Adrenal gland (tissue), 12 donors: ENCODE measurements around the gene RTL1. TPM values are rescaled to one million over a fixed set of nuclear protein-coding genes. Genes with fewer than 3 reads are reported as not detected.

Experiments used
- DNase-seq, 7 donors: peaks; one replicate each; pipeline ENCODE4 v3.0.0-alpha.2; 2019 to 2020
- H3K27ac ChIP-seq, 5 donors: fragments of 200-600 bp; sonication (generic) in 4 of 5; 1 replicate in 3 of 5; 2 replicates in 2 of 5; pipeline versions ENCODE4 v1.5.1 to v1.8.0; 2016 to 2020; ENCODE audit warnings: mild to moderate bottlenecking in 1 of 5
- H3K27me3 ChIP-seq: fragments of 200-600 bp; 2 replicates; pipeline ENCODE4 v1.8.0; 2021
- H3K36me3 ChIP-seq, 2 donors: fragments of 200-600 bp; replicated peaks in 1 of 2; 1 replicate in 1 of 2; 2 replicates in 1 of 2; pipeline versions ENCODE4 v1.5.1 to v1.8.0; 2018 to 2022
- H3K4me1 ChIP-seq, 2 donors: fragments of 200-600 bp; replicated peaks in 1 of 2; 1 replicate in 1 of 2; 2 replicates in 1 of 2; pipeline versions ENCODE4 v1.5.1 to v1.8.0; 2018 to 2021
- H3K4me3 ChIP-seq, 4 donors: fragments of 200-600 bp; sonication (generic) in 3 of 4; one replicate each; pipeline ENCODE4 v1.5.1; 2016 to 2018
- H3K9me3 ChIP-seq, 3 donors: fragments of 200-600 bp; sonication (generic) in 1 of 3; replicated peaks in 1 of 3; 1 replicate in 2 of 3; 2 replicates in 1 of 3; pipeline versions ENCODE4 v1.5.1 to v1.8.0; 2016 to 2021
- POLR2A ChIP-seq, 2 donors: fragments of 450-650 bp; IDR thresholded peaks; one replicate each; pipeline ENCODE4 v1.6.1; 2017; ENCODE audit warnings: antibody characterized with exemption in 2 of 2, mild to moderate bottlenecking in 2 of 2, moderate library complexity in 1 of 2
- WGBS, 4 donors: extraction: QIAGEN DNeasy Blood & Tissue Kit in 2 of 4; methylation state at CpG; one replicate each; pipeline versions ENCODE4 v1.1.5 to v1.1.7; 2013 to 2017; 5-methylcytosine and 5-hydroxymethylcytosine counted together
- intact Hi-C, 2 donors: fragments of 100-400 bp; cut with DNase I; formaldehyde crosslinking; loops; one replicate each; pipeline versions ENCODE4 v1.14.1 to v1.15.0; 2022 to 2023
- polyA plus RNA-seq, 3 donors: library from polyadenylated mRNA; stranded (reverse); fragments of 200-250 nt in 2 of 3; fragments of 350-450 nt in 1 of 3; fragmentation: Illumina TruSeq in 1 of 3; extraction: RNeasy Lipid Tissue Mini Kit (QIAGEN cat#74804) in 1 of 3; gene quantifications; one replicate each; pipeline ENCODE4 v1.2.3, GENCODE V29; 2013 to 2014
- total RNA-seq, 9 donors: library from RNA; depleted of rRNA in 4 of 9; stranded (reverse); fragments of >200 nt in 4 of 9; fragments of 120-200 nt in 1 of 9; fragmentation: NEBNext Ultra II Directional in 1 of 9; extraction: Animal tissue kit (Norgen Biotek cat#: 25700) in 1 of 9; gene quantifications; one replicate each; pipeline versions ENCODE4 v1.1.0 to v1.2.4, GENCODE V29; 2013 to 2023
- TF ChIP-seq, protein P1 (sequence below), 6 experiments: fragments of 450-650 bp in 4 of 6; fragments of 200-600 bp in 2 of 6; sonication (generic) in 1 of 6; IDR thresholded peaks; 1 replicate in 5 of 6; 2 replicates in 1 of 6; pipeline versions ENCODE4 v1.5.1 to v1.8.0; 2016 to 2021; ENCODE audit warnings: antibody characterized with exemption in 6 of 6, mild to moderate bottlenecking in 2 of 6, moderate library complexity in 1 of 6
- donor health status: healthy with polysubstance abuse.
- donor health status: Bipolar disorder and iron deficiency.
- donor health status: DM: yes; HTN: yes; CAD: no.
- donor health status: DM: no; HTN: no; CAD: no.
- donor health status: DM: no; HTN: no; CAD: no.
- donor health status: DM: yes; HTN: yes; CAD: no.

The RTL1 gene
- total and polyA plus RNA-seq, 12 donors: 0.11 to 6.2 (median 1.0) TPM; not detected in 3

GRCh38 chr14:100856056-100856950 lies 47.2 kb downstream of the RTL1 start:
- intact Hi-C loops: no loop called here
- no peak overlapping the region for H3K27ac ChIP-seq
- H3K9me3 ChIP-seq: no peaks in the 10 kb centered on the region
- DNase-seq: no peak
- no peaks in the 10 kb centered on the region for H3K27me3 ChIP-seq
- peaks cover 0 to 9% of the 10 kb centered on the region in 2 donors for H3K36me3 ChIP-seq
- no peak overlapping the region for H3K4me3 ChIP-seq
- WGBS, 4 donors: 78 to 85% (median 82%) methylated on average over 16 to 20 of the region's 20 CpGs
- TF ChIP-seq, protein P1, sequence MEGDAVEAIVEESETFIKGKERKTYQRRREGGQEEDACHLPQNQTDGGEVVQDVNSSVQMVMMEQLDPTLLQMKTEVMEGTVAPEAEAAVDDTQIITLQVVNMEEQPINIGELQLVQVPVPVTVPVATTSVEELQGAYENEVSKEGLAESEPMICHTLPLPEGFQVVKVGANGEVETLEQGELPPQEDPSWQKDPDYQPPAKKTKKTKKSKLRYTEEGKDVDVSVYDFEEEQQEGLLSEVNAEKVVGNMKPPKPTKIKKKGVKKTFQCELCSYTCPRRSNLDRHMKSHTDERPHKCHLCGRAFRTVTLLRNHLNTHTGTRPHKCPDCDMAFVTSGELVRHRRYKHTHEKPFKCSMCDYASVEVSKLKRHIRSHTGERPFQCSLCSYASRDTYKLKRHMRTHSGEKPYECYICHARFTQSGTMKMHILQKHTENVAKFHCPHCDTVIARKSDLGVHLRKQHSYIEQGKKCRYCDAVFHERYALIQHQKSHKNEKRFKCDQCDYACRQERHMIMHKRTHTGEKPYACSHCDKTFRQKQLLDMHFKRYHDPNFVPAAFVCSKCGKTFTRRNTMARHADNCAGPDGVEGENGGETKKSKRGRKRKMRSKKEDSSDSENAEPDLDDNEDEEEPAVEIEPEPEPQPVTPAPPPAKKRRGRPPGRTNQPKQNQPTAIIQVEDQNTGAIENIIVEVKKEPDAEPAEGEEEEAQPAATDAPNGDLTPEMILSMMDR (IDR thresholded peaks at IDR 0.05): no peak
- TF ChIP-seq POLR2A (IDR thresholded peaks at IDR 0.05): no peak
- H3K4me1 ChIP-seq: peaks cover 0 to 17% of the 10 kb centered on the region in 2 donors

DNA sequence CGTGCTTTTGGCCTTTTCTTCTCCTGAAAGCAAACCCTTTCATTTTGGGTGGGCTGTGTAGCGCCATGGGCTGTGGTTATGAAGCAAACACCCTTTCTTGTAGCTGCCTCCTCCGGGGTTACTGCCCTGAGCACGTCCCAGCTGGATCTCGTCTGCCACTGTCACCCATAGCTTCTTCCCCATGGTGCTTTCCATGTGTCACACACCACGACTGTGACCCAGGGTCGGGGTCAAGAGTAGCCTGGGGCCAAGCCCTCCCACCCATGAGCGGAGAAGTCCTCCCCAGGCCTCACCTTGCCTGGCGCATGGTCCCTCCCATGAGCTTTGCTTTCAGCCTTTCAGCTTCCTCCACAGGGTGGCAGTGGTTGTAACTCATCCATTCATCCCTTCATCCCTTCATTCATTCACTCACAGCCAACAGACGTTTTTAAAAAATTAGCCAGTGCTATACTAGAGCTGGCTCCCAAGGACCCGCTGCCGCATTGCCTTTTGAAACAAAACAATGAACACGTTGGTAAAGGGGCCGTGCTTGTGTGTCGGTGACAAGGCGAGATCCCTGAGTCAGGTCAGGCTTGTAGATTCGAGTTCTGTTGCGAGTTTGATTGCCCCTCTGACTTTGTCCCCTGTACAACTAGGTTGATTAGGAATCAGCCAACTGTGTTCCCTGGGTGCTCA lies 48.1 kb downstream of the RTL1 start:
- peak overlapping the region in 1 of 5 donors; percentile 3 for H3K27ac ChIP-seq
- no peak overlapping the region for H3K4me3 ChIP-seq
- TF ChIP-seq, protein P1 (IDR thresholded peaks at IDR 0.05): no peak
- no peak for TF ChIP-seq POLR2A (IDR thresholded peaks at IDR 0.05)
- no peaks in the 10 kb centered on the region for H3K9me3 ChIP-seq
- intact Hi-C loops: no loop called here
- 71 to 84% (median 75%) methylated on average over 18 of the region's 18 CpGs for WGBS, 4 donors
- no peaks in the 10 kb centered on the region for H3K27me3 ChIP-seq
- DNase-seq: no peak
- H3K4me1 ChIP-seq: peaks cover 0 to 23% of the 10 kb centered on the region in 2 donors
- H3K36me3 ChIP-seq: peaks cover 0 to 9% of the 10 kb centered on the region in 2 donors

- H3K4me1 ChIP-seq: peaks cover 0 to 23% of the 10 kb centered on the region in 2 donors
- no peaks in the 10 kb centered on the region for H3K27me3 ChIP-seq
- H3K36me3 ChIP-seq: peaks cover 0 to 9% of the 10 kb centered on the region in 2 donors
- TF ChIP-seq, protein P1 (IDR thresholded peaks at IDR 0.05): no peak
- no peak for TF ChIP-seq POLR2A (IDR thresholded peaks at IDR 0.05)
- H3K4me3 ChIP-seq: no peak overlapping the region
- 84 to 94% (median 92%) methylated on average over 5 of the region's 5 CpGs for WGBS, 4 donors
- no peaks in the 10 kb centered on the region for H3K9me3 ChIP-seq
- DNase-seq: no peak
- intact Hi-C loops: loop anchor here in 1 of 2 donors (5.0 kb wide), 1 partner anchor 48 kb away; the partner anchor contains the start of gene RTL1
- no peak overlapping the region for H3K27ac ChIP-seq
These were observed 49.1 kb downstream of the RTL1 start for GRCh38 chr14:100854435-100854834.

GRCh38 chr14:100851946-100852620 lies 51.4 kb downstream of the RTL1 start:
- no peak overlapping the region for H3K4me3 ChIP-seq
- intact Hi-C loops: loop anchor here in 1 of 2 donors (5.0 kb wide), 1 partner anchor 50 kb away; the partner anchor contains the start of gene RTL1
- WGBS, 4 donors: 76 to 84% (median 80%) methylated on average over 14 of the region's 14 CpGs
- H3K4me1 ChIP-seq: peaks cover 0 to 31% of the 10 kb centered on the region in 2 donors
- H3K36me3 ChIP-seq: peaks cover 0 to 18% of the 10 kb centered on the region in 2 donors
- no peak for DNase-seq
- H3K9me3 ChIP-seq: no peaks in the 10 kb centered on the region
- peak overlapping the region in 1 of 5 donors; percentile 3 for H3K27ac ChIP-seq
- no peaks in the 10 kb centered on the region for H3K27me3 ChIP-seq
- TF ChIP-seq POLR2A (IDR thresholded peaks at IDR 0.05): no peak
- TF ChIP-seq, protein P1 (IDR thresholded peaks at IDR 0.05): no peak
